ENCODE data around the gene FSTL1. TPM values are rescaled to one million over a fixed set of nuclear protein-coding genes. Genes with fewer than 3 reads are reported as not detected.

Gene FSTL1
- total and polyA plus RNA-seq, 2 of the 8 experiments (the other 6 are each of a cell fraction or from before 2014, with no cell fraction given) = 158 to 516 TPM

DNA sequence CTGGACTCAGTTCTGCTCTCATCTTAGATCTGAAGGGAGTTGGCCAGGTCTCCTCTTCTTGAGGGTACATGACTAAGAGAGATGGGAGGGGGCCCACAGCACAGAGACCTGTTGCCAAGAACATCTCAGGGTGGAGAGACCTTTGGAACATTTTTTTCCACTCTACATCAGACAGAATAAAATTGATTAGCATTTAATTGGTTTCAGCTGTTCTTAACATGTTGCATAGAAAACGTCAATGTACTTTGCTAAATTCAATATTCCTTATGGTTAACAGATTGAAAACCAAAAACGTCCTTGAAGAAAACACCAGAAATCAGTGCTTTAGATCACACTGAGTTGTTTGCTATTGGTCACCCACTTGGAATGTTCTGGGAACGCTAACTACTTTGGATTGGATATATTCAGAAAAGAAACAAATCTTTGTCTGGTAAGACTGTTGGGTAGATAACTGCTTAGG is 36.4 kb upstream of the FSTL1 start (continued):
- no peak for TF ChIP-seq SIN3A (conservative IDR thresholded peaks at IDR 0.05 in 1 of 2, IDR thresholded peaks at IDR 0.05 in 1 of 2; ENCODE audit: low read depth in 1 of 2, low read length in 2 of 2)
